HEK293 (cell line): ENCODE results near the gene FBH1.
A peak's percentile ranks its signal among the peaks of the same experiment; 100 is the strongest.

ENCODE experiments used
- GLIS2 ChIP-seq: fragments of 450-650 bp; formaldehyde crosslinking; IDR thresholded peaks from 2 replicates; pipeline ENCODE4 v1.5.1; 2016; ENCODE audit warnings: missing biosample characterization, missing genetic modification characterization
- KLF16 ChIP-seq: fragments of 450-650 bp; formaldehyde crosslinking; IDR thresholded peaks from 2 replicates; pipeline ENCODE4 v1.5.1; 2017; ENCODE audit warnings: missing biosample characterization, missing genetic modification characterization
- KLF7 ChIP-seq: fragments of 450-650 bp; formaldehyde crosslinking; IDR thresholded peaks from 2 replicates; pipeline ENCODE4 v1.5.1; 2016; ENCODE audit warnings: missing biosample characterization, missing genetic modification characterization, borderline replicate concordance
- MYNN ChIP-seq: fragments of 450-650 bp; formaldehyde crosslinking; IDR thresholded peaks from 2 replicates; pipeline ENCODE4 v1.5.1; 2016; ENCODE audit warnings: missing biosample characterization, missing genetic modification characterization, borderline replicate concordance
- RBAK ChIP-seq: fragments of 450-650 bp; formaldehyde crosslinking; IDR thresholded peaks from 2 replicates; pipeline ENCODE4 v1.5.1; 2016; ENCODE audit warnings: missing biosample characterization, missing genetic modification characterization
- ZBTB17 ChIP-seq: fragments of 450-650 bp; formaldehyde crosslinking; IDR thresholded peaks from 2 replicates; pipeline ENCODE4 v1.5.1; 2016; ENCODE audit warnings: missing biosample characterization, missing genetic modification characterization
- ZBTB21 ChIP-seq: fragments of 450-650 bp; formaldehyde crosslinking; IDR thresholded peaks from 2 replicates; pipeline ENCODE4 v1.5.1; 2017; ENCODE audit warnings: missing biosample characterization, missing genetic modification characterization
- ZNF19 ChIP-seq: fragments of 450-650 bp; formaldehyde crosslinking; IDR thresholded peaks from 2 replicates; pipeline ENCODE4; 2016; ENCODE audit warnings: missing biosample characterization, missing genetic modification characterization, low read depth
- ZNF302 ChIP-seq: fragments of 450-650 bp; formaldehyde crosslinking; IDR thresholded peaks from 2 replicates; pipeline ENCODE4 v1.5.1; 2016; ENCODE audit warnings: missing biosample characterization, missing genetic modification characterization, low read depth
- ZNF341 ChIP-seq: fragments of 450-650 bp; formaldehyde crosslinking; IDR thresholded peaks from 2 replicates; pipeline ENCODE4; 2016; ENCODE audit warnings: low read depth, missing biosample characterization, missing genetic modification characterization
- ZNF48 ChIP-seq: fragments of 450-650 bp; formaldehyde crosslinking; IDR thresholded peaks from 2 replicates; pipeline ENCODE4 v1.5.1; 2016; ENCODE audit warnings: missing biosample characterization, missing genetic modification characterization
- ZNF510 ChIP-seq: fragments of 450-650 bp; formaldehyde crosslinking; IDR thresholded peaks from 2 replicates; pipeline ENCODE4 v1.5.1; 2018; ENCODE audit warnings: mild to moderate bottlenecking, missing genetic modification characterization, missing biosample characterization; ENCODE audit not compliant: insufficient replicate concordance
- ZNF585B ChIP-seq: fragments of 450-650 bp; formaldehyde crosslinking; IDR thresholded peaks from 2 replicates; pipeline ENCODE4 v1.5.1; 2016; ENCODE audit warnings: missing biosample characterization, missing genetic modification characterization
- ZNF654 ChIP-seq: fragments of 450-650 bp; formaldehyde crosslinking; IDR thresholded peaks from 2 replicates; pipeline ENCODE4 v1.5.1; 2016; ENCODE audit warnings: low read depth, missing biosample characterization, missing genetic modification characterization
- ZNF792 ChIP-seq: fragments of 450-650 bp; formaldehyde crosslinking; IDR thresholded peaks from 2 replicates; pipeline ENCODE4 v1.5.1; 2016; ENCODE audit warnings: missing biosample characterization, missing genetic modification characterization
- TF ChIP-seq, protein P1 (sequence below): fragments of 450-650 bp; formaldehyde crosslinking; IDR thresholded peaks from 2 replicates; pipeline ENCODE4 v1.5.1; 2016; ENCODE audit warnings: missing biosample characterization, missing genetic modification characterization
- TF ChIP-seq, protein P2 (sequence below): fragments of 450-650 bp; formaldehyde crosslinking; IDR thresholded peaks from 2 replicates; pipeline ENCODE4 v1.5.1; 2016; ENCODE audit warnings: missing biosample characterization, missing genetic modification characterization
- TF ChIP-seq, protein P3 (sequence below): fragments of 450-650 bp; formaldehyde crosslinking; conservative IDR thresholded peaks from 2 replicates; pipeline ENCODE4 v1.5.1; 2016; ENCODE audit warnings: low read depth, missing biosample characterization, missing genetic modification characterization
- TF ChIP-seq, protein P4 (sequence below): fragments of 450-650 bp; formaldehyde crosslinking; IDR thresholded peaks from 2 replicates; pipeline ENCODE4 v1.5.1; 2016; ENCODE audit warnings: missing biosample characterization, missing genetic modification characterization
- TF ChIP-seq, protein P5 (sequence below): fragments of 450-650 bp; IDR thresholded peaks from 2 replicates; pipeline ENCODE4 v1.5.1; 2018; ENCODE audit warnings: missing biosample characterization, missing genetic modification characterization
- TF ChIP-seq, protein P6 (sequence below): fragments of 450-650 bp; formaldehyde crosslinking; IDR thresholded peaks from 2 replicates; pipeline ENCODE4 v1.5.1; 2016; ENCODE audit warnings: missing biosample characterization, missing genetic modification characterization
- TF ChIP-seq, protein P7 (sequence below): fragments of 450-650 bp; formaldehyde crosslinking; IDR thresholded peaks from 2 replicates; pipeline ENCODE4 v1.5.1; 2017; ENCODE audit warnings: missing biosample characterization, missing genetic modification characterization
- TF ChIP-seq, protein P8 (sequence below): fragments of 450-650 bp; formaldehyde crosslinking; IDR thresholded peaks from 2 replicates; pipeline ENCODE4 v1.5.1; 2016; ENCODE audit warnings: missing biosample characterization, missing genetic modification characterization

Gene FBH1

DNA sequence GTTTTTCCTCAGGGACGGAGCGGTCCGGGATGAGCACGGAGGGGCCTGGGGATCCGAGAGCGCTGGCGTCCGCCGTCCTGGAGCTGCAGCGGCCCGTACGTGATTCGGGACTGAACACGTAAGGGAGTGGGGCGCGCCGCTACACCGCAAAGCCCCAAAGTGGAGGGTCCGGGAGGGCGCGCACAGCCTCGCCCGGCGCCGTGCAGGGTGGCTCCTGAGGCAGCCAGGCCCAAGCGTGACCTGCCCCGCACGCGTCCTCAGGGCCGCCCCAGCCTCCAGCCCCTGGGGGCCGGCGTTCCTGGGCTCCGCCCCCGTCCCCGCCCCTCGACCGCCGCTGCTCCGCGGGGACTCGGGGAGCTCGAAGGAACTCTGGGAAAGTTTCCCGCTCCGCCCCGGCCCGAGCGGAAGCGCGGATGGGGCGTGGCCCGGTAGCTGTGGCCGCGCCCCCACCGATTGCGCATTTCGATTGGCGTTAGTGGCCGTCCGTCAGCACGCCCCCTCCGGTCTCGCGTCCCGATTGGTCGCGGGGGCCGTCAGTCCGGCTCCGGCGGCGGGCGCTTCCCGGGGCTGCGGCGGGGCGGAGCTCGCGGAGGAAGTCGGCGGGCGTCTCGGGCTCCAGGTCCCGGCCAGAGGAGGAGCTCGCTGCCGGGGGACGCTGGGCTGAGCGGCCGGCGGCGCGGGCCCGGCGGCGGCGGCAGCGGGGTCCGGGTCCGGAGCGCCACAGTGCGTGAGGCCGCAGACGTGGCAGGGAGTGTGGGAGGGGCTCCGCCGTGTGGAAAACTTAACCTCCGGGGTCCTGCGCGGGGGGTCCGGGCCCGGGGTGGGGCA, at the start of gene FBH1, which contains the start of gene ANKRD16 (continued):
- TF ChIP-seq, protein P1, sequence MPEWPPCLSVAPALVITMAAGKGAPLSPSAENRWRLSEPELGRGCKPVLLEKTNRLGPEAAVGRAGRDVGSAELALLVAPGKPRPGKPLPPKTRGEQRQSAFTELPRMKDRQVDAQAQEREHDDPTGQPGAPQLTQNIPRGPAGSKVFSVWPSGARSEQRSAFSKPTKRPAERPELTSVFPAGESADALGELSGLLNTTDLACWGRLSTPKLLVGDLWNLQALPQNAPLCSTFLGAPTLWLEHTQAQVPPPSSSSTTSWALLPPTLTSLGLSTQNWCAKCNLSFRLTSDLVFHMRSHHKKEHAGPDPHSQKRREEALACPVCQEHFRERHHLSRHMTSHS = no peak
- no peak for TF ChIP-seq ZNF302
- no peak for TF ChIP-seq ZBTB21 (tag by site-specific recombination)
- peak; percentile 100 for TF ChIP-seq KLF16 (tag by site-specific recombination)
- no peak for TF ChIP-seq ZNF48
- TF ChIP-seq, protein P2, sequence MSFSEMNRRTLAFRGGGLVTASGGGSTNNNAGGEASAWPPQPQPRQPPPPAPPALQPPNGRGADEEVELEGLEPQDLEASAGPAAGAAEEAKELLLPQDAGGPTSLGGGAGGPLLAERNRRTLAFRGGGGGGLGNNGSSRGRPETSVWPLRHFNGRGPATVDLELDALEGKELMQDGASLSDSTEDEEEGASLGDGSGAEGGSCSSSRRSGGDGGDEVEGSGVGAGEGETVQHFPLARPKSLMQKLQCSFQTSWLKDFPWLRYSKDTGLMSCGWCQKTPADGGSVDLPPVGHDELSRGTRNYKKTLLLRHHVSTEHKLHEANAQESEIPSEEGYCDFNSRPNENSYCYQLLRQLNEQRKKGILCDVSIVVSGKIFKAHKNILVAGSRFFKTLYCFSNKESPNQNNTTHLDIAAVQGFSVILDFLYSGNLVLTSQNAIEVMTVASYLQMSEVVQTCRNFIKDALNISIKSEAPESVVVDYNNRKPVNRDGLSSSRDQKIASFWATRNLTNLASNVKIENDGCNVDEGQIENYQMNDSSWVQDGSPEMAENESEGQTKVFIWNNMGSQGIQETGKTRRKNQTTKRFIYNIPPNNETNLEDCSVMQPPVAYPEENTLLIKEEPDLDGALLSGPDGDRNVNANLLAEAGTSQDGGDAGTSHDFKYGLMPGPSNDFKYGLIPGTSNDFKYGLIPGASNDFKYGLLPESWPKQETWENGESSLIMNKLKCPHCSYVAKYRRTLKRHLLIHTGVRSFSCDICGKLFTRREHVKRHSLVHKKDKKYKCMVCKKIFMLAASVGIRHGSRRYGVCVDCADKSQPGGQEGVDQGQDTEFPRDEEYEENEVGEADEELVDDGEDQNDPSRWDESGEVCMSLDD (tag by site-specific recombination) = 0 out of 2 replicates have a peak, but pooled peaks have one; percentile 39
- TF ChIP-seq, protein P3, sequence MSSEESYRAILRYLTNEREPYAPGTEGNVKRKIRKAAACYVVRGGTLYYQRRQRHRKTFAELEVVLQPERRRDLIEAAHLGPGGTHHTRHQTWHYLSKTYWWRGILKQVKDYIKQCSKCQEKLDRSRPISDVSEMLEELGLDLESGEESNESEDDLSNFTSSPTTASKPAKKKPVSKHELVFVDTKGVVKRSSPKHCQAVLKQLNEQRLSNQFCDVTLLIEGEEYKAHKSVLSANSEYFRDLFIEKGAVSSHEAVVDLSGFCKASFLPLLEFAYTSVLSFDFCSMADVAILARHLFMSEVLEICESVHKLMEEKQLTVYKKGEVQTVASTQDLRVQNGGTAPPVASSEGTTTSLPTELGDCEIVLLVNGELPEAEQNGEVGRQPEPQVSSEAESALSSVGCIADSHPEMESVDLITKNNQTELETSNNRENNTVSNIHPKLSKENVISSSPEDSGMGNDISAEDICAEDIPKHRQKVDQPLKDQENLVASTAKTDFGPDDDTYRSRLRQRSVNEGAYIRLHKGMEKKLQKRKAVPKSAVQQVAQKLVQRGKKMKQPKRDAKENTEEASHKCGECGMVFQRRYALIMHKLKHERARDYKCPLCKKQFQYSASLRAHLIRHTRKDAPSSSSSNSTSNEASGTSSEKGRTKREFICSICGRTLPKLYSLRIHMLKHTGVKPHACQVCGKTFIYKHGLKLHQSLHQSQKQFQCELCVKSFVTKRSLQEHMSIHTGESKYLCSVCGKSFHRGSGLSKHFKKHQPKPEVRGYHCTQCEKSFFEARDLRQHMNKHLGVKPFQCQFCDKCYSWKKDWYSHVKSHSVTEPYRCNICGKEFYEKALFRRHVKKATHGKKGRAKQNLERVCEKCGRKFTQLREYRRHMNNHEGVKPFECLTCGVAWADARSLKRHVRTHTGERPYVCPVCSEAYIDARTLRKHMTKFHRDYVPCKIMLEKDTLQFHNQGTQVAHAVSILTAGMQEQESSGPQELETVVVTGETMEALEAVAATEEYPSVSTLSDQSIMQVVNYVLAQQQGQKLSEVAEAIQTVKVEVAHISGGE (tag by site-specific recombination) = peak; percentile 34; the same call in 1 of the 2 replicates
- no peak for TF ChIP-seq RBAK (tag by site-specific recombination)
- TF ChIP-seq, protein P4, sequence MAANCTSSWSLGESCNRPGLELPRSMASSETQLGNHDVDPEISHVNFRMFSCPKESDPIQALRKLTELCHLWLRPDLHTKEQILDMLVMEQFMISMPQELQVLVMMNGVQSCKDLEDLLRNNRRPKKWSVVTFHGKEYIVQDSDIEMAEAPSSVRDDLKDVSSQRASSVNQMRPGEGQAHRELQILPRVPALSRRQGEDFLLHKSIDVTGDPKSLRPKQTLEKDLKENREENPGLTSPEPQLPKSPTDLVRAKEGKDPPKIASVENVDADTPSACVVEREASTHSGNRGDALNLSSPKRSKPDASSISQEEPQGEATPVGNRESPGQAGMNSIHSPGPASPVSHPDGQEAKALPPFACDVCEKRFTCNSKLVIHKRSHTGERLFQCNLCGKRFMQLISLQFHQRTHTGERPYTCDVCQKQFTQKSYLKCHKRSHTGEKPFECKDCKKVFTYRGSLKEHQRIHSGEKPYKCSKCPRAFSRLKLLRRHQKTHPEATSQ = peak; percentile 72
- TF ChIP-seq, protein P5, sequence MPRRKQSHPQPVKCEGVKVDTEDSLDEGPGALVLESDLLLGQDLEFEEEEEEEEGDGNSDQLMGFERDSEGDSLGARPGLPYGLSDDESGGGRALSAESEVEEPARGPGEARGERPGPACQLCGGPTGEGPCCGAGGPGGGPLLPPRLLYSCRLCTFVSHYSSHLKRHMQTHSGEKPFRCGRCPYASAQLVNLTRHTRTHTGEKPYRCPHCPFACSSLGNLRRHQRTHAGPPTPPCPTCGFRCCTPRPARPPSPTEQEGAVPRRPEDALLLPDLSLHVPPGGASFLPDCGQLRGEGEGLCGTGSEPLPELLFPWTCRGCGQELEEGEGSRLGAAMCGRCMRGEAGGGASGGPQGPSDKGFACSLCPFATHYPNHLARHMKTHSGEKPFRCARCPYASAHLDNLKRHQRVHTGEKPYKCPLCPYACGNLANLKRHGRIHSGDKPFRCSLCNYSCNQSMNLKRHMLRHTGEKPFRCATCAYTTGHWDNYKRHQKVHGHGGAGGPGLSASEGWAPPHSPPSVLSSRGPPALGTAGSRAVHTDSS (tag by site-specific recombination) = no peak
- TF ChIP-seq, protein P6, sequence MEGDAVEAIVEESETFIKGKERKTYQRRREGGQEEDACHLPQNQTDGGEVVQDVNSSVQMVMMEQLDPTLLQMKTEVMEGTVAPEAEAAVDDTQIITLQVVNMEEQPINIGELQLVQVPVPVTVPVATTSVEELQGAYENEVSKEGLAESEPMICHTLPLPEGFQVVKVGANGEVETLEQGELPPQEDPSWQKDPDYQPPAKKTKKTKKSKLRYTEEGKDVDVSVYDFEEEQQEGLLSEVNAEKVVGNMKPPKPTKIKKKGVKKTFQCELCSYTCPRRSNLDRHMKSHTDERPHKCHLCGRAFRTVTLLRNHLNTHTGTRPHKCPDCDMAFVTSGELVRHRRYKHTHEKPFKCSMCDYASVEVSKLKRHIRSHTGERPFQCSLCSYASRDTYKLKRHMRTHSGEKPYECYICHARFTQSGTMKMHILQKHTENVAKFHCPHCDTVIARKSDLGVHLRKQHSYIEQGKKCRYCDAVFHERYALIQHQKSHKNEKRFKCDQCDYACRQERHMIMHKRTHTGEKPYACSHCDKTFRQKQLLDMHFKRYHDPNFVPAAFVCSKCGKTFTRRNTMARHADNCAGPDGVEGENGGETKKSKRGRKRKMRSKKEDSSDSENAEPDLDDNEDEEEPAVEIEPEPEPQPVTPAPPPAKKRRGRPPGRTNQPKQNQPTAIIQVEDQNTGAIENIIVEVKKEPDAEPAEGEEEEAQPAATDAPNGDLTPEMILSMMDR (tag by site-specific recombination) = no peak
- no peak for TF ChIP-seq ZNF654
- TF ChIP-seq MYNN = no peak
- no peak for TF ChIP-seq ZNF19 (tag by site-specific recombination)
- TF ChIP-seq ZNF792 (tag by site-specific recombination) = 0 out of 2 replicates have a peak, but pooled peaks have one; percentile 26
- no peak for TF ChIP-seq ZNF585B (tag by site-specific recombination)
- peak; percentile 63; the same call in 1 of the 2 replicates for TF ChIP-seq ZBTB17 (tag by site-specific recombination)
- TF ChIP-seq, protein P7, sequence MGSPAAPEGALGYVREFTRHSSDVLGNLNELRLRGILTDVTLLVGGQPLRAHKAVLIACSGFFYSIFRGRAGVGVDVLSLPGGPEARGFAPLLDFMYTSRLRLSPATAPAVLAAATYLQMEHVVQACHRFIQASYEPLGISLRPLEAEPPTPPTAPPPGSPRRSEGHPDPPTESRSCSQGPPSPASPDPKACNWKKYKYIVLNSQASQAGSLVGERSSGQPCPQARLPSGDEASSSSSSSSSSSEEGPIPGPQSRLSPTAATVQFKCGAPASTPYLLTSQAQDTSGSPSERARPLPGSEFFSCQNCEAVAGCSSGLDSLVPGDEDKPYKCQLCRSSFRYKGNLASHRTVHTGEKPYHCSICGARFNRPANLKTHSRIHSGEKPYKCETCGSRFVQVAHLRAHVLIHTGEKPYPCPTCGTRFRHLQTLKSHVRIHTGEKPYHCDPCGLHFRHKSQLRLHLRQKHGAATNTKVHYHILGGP (tag by site-specific recombination) = no peak
- TF ChIP-seq KLF7 (tag by site-specific recombination) = peak; percentile 76; the same call in 1 of the 2 replicates
- TF ChIP-seq, protein P8, sequence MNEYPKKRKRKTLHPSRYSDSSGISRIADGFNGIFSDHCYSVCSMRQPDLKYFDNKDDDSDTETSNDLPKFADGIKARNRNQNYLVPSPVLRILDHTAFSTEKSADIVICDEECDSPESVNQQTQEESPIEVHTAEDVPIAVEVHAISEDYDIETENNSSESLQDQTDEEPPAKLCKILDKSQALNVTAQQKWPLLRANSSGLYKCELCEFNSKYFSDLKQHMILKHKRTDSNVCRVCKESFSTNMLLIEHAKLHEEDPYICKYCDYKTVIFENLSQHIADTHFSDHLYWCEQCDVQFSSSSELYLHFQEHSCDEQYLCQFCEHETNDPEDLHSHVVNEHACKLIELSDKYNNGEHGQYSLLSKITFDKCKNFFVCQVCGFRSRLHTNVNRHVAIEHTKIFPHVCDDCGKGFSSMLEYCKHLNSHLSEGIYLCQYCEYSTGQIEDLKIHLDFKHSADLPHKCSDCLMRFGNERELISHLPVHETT = peak; percentile 23; the same call in 1 of the 2 replicates
- peak; percentile 87 for TF ChIP-seq GLIS2 (tag by site-specific recombination)
- peak; percentile 29; the same call in 1 of the 2 replicates for TF ChIP-seq ZNF341 (tag by site-specific recombination)
- TF ChIP-seq ZNF510 (tag by site-specific recombination) = no peak
